ENCODE results near the gene NTNG1. TPM values are rescaled to one million over a fixed set of nuclear protein-coding genes. Genes with fewer than 3 reads are reported as not detected.

The NTNG1 gene
- total and polyA plus RNA-seq, 10 of the 15 experiments (the other 5 are each of a cell fraction or from before 2014, with no cell fraction given), result 0.18 to 2.3 (median 1.1) TPM; not detected in 1

- no peak for TF ChIP-seq ZBTB40 (IDR thresholded peaks at IDR 0.05; ENCODE audit: borderline replicate concordance)
- no peak for TF ChIP-seq NFYB (IDR thresholded peaks at IDR 0.05; ENCODE audit: insufficient read depth, low read depth, low read length)
- no peak for TF ChIP-seq SMC3 (IDR thresholded peaks at IDR 0.05; ENCODE audit: borderline replicate concordance, low read length)
- no peak for TF ChIP-seq BMI1 (IDR thresholded peaks at IDR 0.05; ENCODE audit: borderline replicate concordance)
These were observed 272.7 kb downstream of the NTNG1 start (continued) for GRCh38 chr1:107413546-107413945.

DNA sequence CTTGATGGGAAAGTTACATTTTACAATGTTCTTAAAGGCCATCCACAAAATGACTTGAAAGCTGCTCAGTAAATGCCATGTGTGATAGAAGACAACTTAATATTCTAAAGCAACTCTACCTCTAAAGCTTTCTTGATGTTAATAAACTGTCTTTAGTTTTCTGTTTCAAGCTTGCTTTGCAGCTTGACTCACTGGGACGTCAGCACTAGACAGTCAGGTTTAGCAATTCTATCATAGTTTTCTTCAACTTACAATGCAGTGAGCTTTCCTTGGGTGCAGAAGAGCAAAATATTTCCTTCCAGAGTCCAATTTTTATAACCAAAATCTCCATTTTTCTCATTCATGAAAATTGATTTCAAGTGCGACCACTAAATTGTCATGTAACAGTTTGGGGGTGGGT, 273.1 kb downstream of the NTNG1 start:
- no peaks in the 10 kb centered on the region for H3K9me3 ChIP-seq (replicated peaks; ENCODE audit: control insufficient read depth, insufficient read depth, low read length)
- H2AFZ ChIP-seq (ENCODE audit: control insufficient read depth, low read depth, low read length), result no peak overlapping the region
- in situ Hi-C loops (cut with MboI) (no loop called here), intact Hi-C loops (cut with micrococcal nuclease; ENCODE audit: unreplicated experiment) (no loop called here)
- no peak overlapping the region for H3K9ac ChIP-seq (ENCODE audit: control insufficient read depth, insufficient read depth, low read length)
- H3K79me2 ChIP-seq (ENCODE audit: control insufficient read depth, insufficient read depth, low read length), result no peaks in the 10 kb centered on the region
- ChIA-PET SMC1A (ENCODE audit: uncharacterized antibody, unreplicated experiment) (interaction anchor here (0.7 to 1.6 kb wide), 9 partner anchors 8 to 217 kb away, joined by 3 to 9 read pairs (median 3); no protein-coding TSS in a partner anchor), RAD21 (ENCODE audit: unreplicated experiment) (interaction anchor here (1.2 to 2.3 kb wide), 2 partner anchors 17 to 115 kb away, joined by 3 to 9 read pairs; no protein-coding TSS in a partner anchor), CTCF (interaction anchor here (1.1 to 1.7 kb wide), 4 partner anchors 9 to 335 kb away, joined by 3 to 6 read pairs (median 4); no protein-coding TSS in a partner anchor), POLR2A (no interaction called here)
- TF ChIP-seq EZH2 (IDR thresholded peaks at IDR 0.05; ENCODE audit: borderline replicate concordance, control insufficient read depth, low read depth, low read length) (no peak), MTA3 (IDR thresholded peaks at IDR 0.05; ENCODE audit: borderline replicate concordance, low read length) (no peak), ZSCAN29 (IDR thresholded peaks at IDR 0.05) (no peak), WRNIP1 (IDR thresholded peaks at IDR 0.05; ENCODE audit: borderline replicate concordance, low read depth, low read length) (no peak), NR2C1 (IDR thresholded peaks at IDR 0.05) (no peak), GABPA (IDR thresholded peaks at IDR 0.05; ENCODE audit: low read depth) (no peak), HDGF (IDR thresholded peaks at IDR 0.05) (no peak)
- TF ChIP-seq, protein P1, sequence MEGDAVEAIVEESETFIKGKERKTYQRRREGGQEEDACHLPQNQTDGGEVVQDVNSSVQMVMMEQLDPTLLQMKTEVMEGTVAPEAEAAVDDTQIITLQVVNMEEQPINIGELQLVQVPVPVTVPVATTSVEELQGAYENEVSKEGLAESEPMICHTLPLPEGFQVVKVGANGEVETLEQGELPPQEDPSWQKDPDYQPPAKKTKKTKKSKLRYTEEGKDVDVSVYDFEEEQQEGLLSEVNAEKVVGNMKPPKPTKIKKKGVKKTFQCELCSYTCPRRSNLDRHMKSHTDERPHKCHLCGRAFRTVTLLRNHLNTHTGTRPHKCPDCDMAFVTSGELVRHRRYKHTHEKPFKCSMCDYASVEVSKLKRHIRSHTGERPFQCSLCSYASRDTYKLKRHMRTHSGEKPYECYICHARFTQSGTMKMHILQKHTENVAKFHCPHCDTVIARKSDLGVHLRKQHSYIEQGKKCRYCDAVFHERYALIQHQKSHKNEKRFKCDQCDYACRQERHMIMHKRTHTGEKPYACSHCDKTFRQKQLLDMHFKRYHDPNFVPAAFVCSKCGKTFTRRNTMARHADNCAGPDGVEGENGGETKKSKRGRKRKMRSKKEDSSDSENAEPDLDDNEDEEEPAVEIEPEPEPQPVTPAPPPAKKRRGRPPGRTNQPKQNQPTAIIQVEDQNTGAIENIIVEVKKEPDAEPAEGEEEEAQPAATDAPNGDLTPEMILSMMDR (IDR thresholded peaks at IDR 0.05 in 2 of 3, conservative IDR thresholded peaks at IDR 0.05 in 1 of 3; ENCODE audit: control insufficient read depth in 2 of 3, extremely low read depth in 1 of 3, insufficient read depth in 1 of 3, low read depth in 3 of 3, low read length in 3 of 3), result no peak
- TF ChIP-seq, protein P2, sequence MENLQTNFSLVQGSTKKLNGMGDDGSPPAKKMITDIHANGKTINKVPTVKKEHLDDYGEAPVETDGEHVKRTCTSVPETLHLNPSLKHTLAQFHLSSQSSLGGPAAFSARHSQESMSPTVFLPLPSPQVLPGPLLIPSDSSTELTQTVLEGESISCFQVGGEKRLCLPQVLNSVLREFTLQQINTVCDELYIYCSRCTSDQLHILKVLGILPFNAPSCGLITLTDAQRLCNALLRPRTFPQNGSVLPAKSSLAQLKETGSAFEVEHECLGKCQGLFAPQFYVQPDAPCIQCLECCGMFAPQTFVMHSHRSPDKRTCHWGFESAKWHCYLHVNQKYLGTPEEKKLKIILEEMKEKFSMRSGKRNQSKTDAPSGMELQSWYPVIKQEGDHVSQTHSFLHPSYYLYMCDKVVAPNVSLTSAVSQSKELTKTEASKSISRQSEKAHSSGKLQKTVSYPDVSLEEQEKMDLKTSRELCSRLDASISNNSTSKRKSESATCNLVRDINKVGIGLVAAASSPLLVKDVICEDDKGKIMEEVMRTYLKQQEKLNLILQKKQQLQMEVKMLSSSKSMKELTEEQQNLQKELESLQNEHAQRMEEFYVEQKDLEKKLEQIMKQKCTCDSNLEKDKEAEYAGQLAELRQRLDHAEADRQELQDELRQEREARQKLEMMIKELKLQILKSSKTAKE (IDR thresholded peaks at IDR 0.05; ENCODE audit: low read depth, poor library complexity, severe bottlenecking), result no peak
- FAIRE-seq (no peak), DNase-seq (ENCODE audit: low read depth, low spot score) (no peak), ATAC-seq (no peak)
- WGBS (ENCODE audit: insufficient coverage, insufficient replicate concordance, low lambda C conversion rate, missing lambda C conversion rate), result 57% methylated on average over 2 of the region's 2 CpGs
- no peak overlapping the region for H3K27ac ChIP-seq (ENCODE audit: control insufficient read depth, insufficient read depth)
- no peak overlapping the region for H3K4me3 ChIP-seq
- no peaks in the 10 kb centered on the region for H4K20me1 ChIP-seq (ENCODE audit: control insufficient read depth, insufficient read depth)
- H3K4me2 ChIP-seq (ENCODE audit: control insufficient read depth, insufficient read depth), result no peak overlapping the region
- H3K27me3 ChIP-seq (replicated peaks in 1 of 2; ENCODE audit: control insufficient read depth in 2 of 2, insufficient read depth in 2 of 2, low read length in 1 of 2), result no peaks in the 10 kb centered on the region
- no peaks in the 10 kb centered on the region for H3K36me3 ChIP-seq (ENCODE audit: control insufficient read depth in 2 of 2, insufficient read depth in 2 of 2, low read length in 1 of 2)
- no TSS peak for BruUV-seq (replicated peaks)
- no peaks in the 10 kb centered on the region for H3K4me1 ChIP-seq (ENCODE audit: control insufficient read depth, insufficient read depth, low read length)
